A673 (cell line): Measurements from ENCODE around the gene SEMA4A. TPM values are rescaled to one million over a fixed set of nuclear protein-coding genes. Genes with fewer than 3 reads are reported as not detected.

Experiments used
- BruUV-seq: library from RNA; stranded (reverse); fragments of 400-500 nt; replicated peaks from 2 replicates; lab custom pipeline; 2021; lab: Mats Ljungman, UMichigan
- CTCF ChIA-PET: fragments of 300-600 bp; sonication (Branson Sonifier 250); formaldehyde crosslinking; loops from one replicate; lab custom pipeline; 2022; ENCODE audit warnings: antibody characterized with exemption; lab: Charles Lee
- POLR2A ChIA-PET: fragments of 300-600 bp; sonication (Branson Sonifier 250); formaldehyde crosslinking; loops from one replicate; lab custom pipeline; 2022; ENCODE audit warnings: antibody characterized with exemption; ENCODE audit not compliant: low non-redundant PET; lab: Charles Lee
- DNase-seq: peaks from one replicate; pipeline ENCODE4 v3.0.0-alpha.2; 2015; ENCODE audit warnings: low spot score
- H3K27ac ChIP-seq: fragments of 200-600 bp; sonication (generic); 2 replicates; pipeline ENCODE4 v1.5.1; 2016; ENCODE audit warnings: mixed run types, low read depth, mild to moderate bottlenecking, mixed read lengths, antibody characterized with exemption, low read length; ENCODE audit not compliant: poor library complexity, severe bottlenecking
- H3K27me3 ChIP-seq: fragments of 200-600 bp; sonication (generic); replicated peaks from 2 replicates; pipeline ENCODE4 v1.6.1; 2017; ENCODE audit warnings: mixed run types, low read depth, mild to moderate bottlenecking, mixed read lengths, antibody characterized with exemption, low read length; ENCODE audit not compliant: insufficient read depth, poor library complexity
- H3K36me3 ChIP-seq: fragments of 200-600 bp; sonication (generic); 2 replicates; pipeline ENCODE4 v1.6.1; 2016; ENCODE audit warnings: mixed run types, mild to moderate bottlenecking, mixed read lengths, antibody characterized with exemption, low read length; ENCODE audit not compliant: insufficient read depth, poor library complexity, severe bottlenecking
- H3K4me1 ChIP-seq: fragments of 200-600 bp; sonication (generic); 2 replicates; pipeline ENCODE4 v1.6.1; 2017; ENCODE audit warnings: mixed run types, mild to moderate bottlenecking, mixed read lengths, antibody characterized with exemption, low read length; ENCODE audit not compliant: insufficient read depth, poor library complexity, severe bottlenecking
- H3K4me3 ChIP-seq: fragments of 200-600 bp; sonication (generic); 2 replicates; pipeline ENCODE4 v1.5.1; 2016; ENCODE audit warnings: low read depth, mixed run types, mild to moderate bottlenecking, mixed read lengths, low read length; ENCODE audit not compliant: poor library complexity, severe bottlenecking
- H3K9me3 ChIP-seq: fragments of 200-600 bp; sonication (generic); 2 replicates; pipeline ENCODE4 v1.6.1; 2016; ENCODE audit warnings: mixed run types, low read depth, mild to moderate bottlenecking, mixed read lengths, antibody characterized with exemption, low read length; ENCODE audit not compliant: poor library complexity, severe bottlenecking
- EZH2 ChIP-seq: fragments of 200-600 bp; sonication (generic); IDR thresholded peaks from 2 replicates; pipeline ENCODE4 v1.6.1; 2017; ENCODE audit warnings: borderline replicate concordance, low read depth, mild to moderate bottlenecking, mixed read lengths, antibody characterized with exemption, low read length; ENCODE audit not compliant: poor library complexity, severe bottlenecking
- intact Hi-C: fragments of 100-400 bp; cut with micrococcal nuclease; formaldehyde crosslinking; loops from one replicate; pipeline ENCODE4 v1.10.0; 2022; ENCODE audit not compliant: unreplicated experiment
- total RNA-seq: library from RNA; stranded (reverse); gene quantifications from 2 replicates; pipeline ENCODE4 v1.2.3, GENCODE V29; 2021
- TF ChIP-seq, protein P1 (sequence below): fragments of 300-800, 200-600 bp; sonication (generic); conservative IDR thresholded peaks from 2 replicates; pipeline ENCODE4 v1.5.1; 2017; ENCODE audit warnings: low read depth, mild to moderate bottlenecking, antibody characterized with exemption, low read length, moderate library complexity, mixed read lengths

The SEMA4A gene
- total RNA-seq, 1 experiment from 2014 or later, result 0.77 TPM

DNA sequence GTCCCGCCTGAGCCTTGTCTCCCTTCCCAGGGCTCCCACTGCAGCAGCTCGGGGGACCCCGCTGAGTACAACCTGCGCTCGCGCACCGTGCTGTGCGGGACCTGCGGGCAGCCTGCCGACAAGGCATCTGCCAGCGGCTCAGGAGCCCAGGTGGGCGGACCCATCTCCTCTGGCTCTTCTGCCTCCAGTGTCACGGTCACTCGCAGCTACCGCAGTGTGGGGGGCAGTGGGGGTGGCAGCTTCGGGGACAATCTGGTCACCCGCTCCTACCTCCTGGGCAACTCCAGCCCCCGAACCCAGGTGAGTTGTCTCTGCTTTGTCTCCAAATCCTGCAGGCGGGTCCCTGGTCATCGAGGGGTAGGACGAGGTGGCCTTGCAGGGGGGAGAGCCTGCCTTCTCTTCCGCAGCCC is 14.9 kb upstream of the SEMA4A start:
- POLR2A ChIA-PET, result no interaction called here
- intact Hi-C loops, result loop anchor here (10.0 kb wide), 1 partner anchor 114 kb away; the partner anchor contains the start of gene SSR2
- no peaks in the 10 kb centered on the region for H3K9me3 ChIP-seq
- H3K27me3 ChIP-seq, result no peaks in the 10 kb centered on the region
- BruUV-seq, result no TSS peak
- peaks cover 56% of the 10 kb centered on the region for H3K36me3 ChIP-seq
- no peak overlapping the region for H3K4me3 ChIP-seq
- no peak overlapping the region for H3K27ac ChIP-seq
- CTCF ChIA-PET, result no interaction called here
- no peak for DNase-seq
- no peaks in the 10 kb centered on the region for H3K4me1 ChIP-seq
- no peak for TF ChIP-seq EZH2
- TF ChIP-seq, protein P1, sequence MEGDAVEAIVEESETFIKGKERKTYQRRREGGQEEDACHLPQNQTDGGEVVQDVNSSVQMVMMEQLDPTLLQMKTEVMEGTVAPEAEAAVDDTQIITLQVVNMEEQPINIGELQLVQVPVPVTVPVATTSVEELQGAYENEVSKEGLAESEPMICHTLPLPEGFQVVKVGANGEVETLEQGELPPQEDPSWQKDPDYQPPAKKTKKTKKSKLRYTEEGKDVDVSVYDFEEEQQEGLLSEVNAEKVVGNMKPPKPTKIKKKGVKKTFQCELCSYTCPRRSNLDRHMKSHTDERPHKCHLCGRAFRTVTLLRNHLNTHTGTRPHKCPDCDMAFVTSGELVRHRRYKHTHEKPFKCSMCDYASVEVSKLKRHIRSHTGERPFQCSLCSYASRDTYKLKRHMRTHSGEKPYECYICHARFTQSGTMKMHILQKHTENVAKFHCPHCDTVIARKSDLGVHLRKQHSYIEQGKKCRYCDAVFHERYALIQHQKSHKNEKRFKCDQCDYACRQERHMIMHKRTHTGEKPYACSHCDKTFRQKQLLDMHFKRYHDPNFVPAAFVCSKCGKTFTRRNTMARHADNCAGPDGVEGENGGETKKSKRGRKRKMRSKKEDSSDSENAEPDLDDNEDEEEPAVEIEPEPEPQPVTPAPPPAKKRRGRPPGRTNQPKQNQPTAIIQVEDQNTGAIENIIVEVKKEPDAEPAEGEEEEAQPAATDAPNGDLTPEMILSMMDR, result no peak

DNA sequence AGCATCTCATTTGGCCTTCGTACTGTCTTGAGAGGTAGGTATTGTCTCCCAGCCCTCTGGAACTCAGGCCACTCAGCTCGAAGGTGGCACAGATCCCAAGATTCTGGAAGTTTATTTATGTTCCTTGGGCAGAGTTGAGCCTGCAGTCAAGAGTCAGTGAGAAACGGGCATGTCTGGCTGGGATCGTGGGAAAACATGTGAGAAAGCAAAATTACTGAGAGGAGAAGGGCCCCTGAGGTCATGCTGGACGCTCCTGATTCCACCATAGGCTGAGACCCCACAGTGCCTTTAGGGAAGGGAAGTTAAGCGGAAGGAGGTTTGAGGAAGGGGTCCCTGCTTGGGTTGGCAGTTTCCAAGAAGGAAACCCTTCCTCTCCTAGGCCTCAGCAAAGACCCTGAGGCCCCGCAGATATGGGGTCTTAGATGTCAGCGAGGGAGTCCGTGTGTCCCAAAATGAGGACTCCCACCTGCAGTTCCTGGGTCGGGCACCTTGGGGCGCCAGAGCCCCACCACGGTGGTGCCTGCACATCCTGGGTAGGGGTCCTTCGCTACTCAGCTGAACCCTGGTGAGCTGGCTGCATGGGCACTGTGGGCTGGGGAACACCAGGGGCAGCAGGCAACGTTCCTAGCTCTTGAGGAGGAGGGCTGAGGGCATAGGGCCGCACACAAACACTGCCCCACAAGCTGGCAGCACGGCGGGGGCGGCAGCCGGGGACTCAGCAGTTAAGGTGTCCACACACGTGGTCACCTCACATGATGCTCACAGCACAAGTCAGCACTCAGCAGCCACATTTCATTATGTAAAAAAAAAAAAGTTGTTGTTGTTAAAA is 12.3 kb upstream of the SEMA4A start:
- no peak overlapping the region for H3K27ac ChIP-seq
- no peaks in the 10 kb centered on the region for H3K9me3 ChIP-seq
- DNase-seq, result no peak
- no peaks in the 10 kb centered on the region for H3K4me1 ChIP-seq
- peaks cover 30% of the 10 kb centered on the region for H3K36me3 ChIP-seq
- intact Hi-C loops, result loop anchor here (10.0 kb wide), 1 partner anchor 174 kb away; no protein-coding TSS in a partner anchor
- no TSS peak for BruUV-seq
- no peak overlapping the region for H3K4me3 ChIP-seq
- TF ChIP-seq, protein P1, result peak; percentile 78
- no peak for TF ChIP-seq EZH2
- H3K27me3 ChIP-seq, result no peaks in the 10 kb centered on the region
- ChIA-PET POLR2A (no interaction called here), CTCF (interaction anchor here (0.9 to 2.4 kb wide), 3 partner anchors 32 to 84 kb away, joined by 3 to 37 read pairs (median 6); partner anchors contain the start of gene PMF1)

DNA sequence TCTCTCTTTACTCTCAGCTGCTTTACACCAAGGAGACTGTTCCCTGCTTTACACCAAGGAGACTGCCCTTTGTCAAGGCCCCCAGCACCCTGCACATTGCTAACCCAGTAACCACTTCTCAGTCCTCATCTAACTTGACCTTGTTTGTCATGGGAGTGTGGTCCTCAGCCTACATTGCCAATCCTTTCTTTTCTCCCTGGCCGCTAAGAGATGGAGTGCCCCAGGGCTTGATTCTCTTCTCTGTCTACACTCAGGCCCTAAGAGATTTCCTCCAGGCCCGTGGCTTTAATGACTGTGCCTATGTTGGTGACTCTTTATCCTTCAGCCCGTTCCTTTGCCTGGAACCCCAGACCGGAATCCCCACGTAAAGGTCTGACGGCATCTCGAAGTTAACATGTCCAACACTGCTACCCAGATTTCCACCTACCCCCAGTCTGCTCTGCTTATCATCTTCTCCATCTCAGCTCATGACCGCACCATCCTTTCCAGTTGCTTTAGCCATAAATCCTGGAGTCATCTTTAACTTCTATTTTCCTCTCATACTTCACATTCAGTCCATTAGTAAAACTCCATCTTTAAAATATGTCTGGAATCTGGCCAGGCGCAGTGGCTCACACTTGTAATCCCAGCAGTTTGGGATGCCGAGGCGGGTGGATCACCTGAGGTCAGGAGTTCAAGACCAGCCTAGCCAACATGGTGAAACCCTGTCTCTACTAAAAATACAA is 9.5 kb upstream of the SEMA4A start:
- CTCF ChIA-PET, result interaction anchor here (1.1 kb wide), 1 partner anchor 81 kb away, joined by 4 read pairs; no protein-coding TSS in a partner anchor
- no TSS peak for BruUV-seq

More for the DNA sequence above, 9.5 kb upstream of the SEMA4A start:
- POLR2A ChIA-PET, result no interaction called here
- no peak for TF ChIP-seq EZH2
- TF ChIP-seq, protein P1, result no peak
- no peak overlapping the region for H3K4me3 ChIP-seq
- intact Hi-C loops, result loop anchor here (10.0 kb wide), 1 partner anchor 171 kb away; no protein-coding TSS in a partner anchor
- peaks cover 10% of the 10 kb centered on the region for H3K4me1 ChIP-seq
- no peaks in the 10 kb centered on the region for H3K9me3 ChIP-seq
- H3K27me3 ChIP-seq, result no peaks in the 10 kb centered on the region
- peaks cover 1% of the 10 kb centered on the region for H3K36me3 ChIP-seq
- no peak for DNase-seq
- no peak overlapping the region for H3K27ac ChIP-seq
